HCT116 (cell line): ENCODE measurements around the gene ALDH8A1. TPM values are rescaled to one million over a fixed set of nuclear protein-coding genes. Genes with fewer than 3 reads are reported as not detected.

Source experiments
- ATAC-seq: fragments of 200-7000 bp; cut with Tn5 transposase; 2 replicates; pipeline ENCODE4 v1.9.1; 2020; ENCODE audit warnings: mild to moderate bottlenecking, moderate library complexity
- BruUV-seq: library from RNA; stranded (reverse); fragments of 400-500 nt; replicated peaks from 2 replicates; lab custom pipeline; 2021; lab: Mats Ljungman, UMichigan
- CTCF ChIA-PET: fragments of 300-600 bp; sonication (Branson Sonifier 250); formaldehyde crosslinking; loops from one replicate; lab custom pipeline; 2021; ENCODE audit warnings: antibody characterized with exemption; lab: Charles Lee
- POLR2A ChIA-PET: fragments of 300-600, 350-600 bp; sonication (Branson Sonifier 250); formaldehyde crosslinking; loops from one replicate; lab custom pipeline; 2021; ENCODE audit warnings: antibody characterized with exemption; lab: Charles Lee
- RAD21 ChIA-PET, 2 experiments: fragments of 300-600 bp; sonication (Branson Sonifier 250); formaldehyde crosslinking; loops; one replicate each; lab custom pipeline; 2023; ENCODE audit warnings: low total read pairs in 2 of 2; ENCODE audit not compliant: uncharacterized antibody in 2 of 2, unreplicated experiment in 2 of 2, low non-redundant PET in 1 of 2; lab: Charles Lee
- DNase-seq: peaks from one replicate; pipeline ENCODE4 v3.0.0-alpha.2; 2010; ENCODE audit warnings: low read depth, low spot score
- H2AFZ ChIP-seq: fragments of 200-600 bp; shearing (Covaris generic), sonication (generic); 2 replicates; pipeline ENCODE4 v1.6.1; 2017; ENCODE audit warnings: low read depth, mixed run types, mixed read lengths, antibody characterized with exemption, low read length; ENCODE audit not compliant: poor library complexity, severe bottlenecking
- H3K27ac ChIP-seq: 2 replicates; pipeline ENCODE4 v1.5.1; 2012; ENCODE audit warnings: low read depth, low read length
- H3K27me3 ChIP-seq: fragments of 200-600 bp; sonication (generic); 2 replicates; pipeline ENCODE4 v1.6.1; 2016; ENCODE audit warnings: mixed run types, low read length, mixed read lengths; ENCODE audit not compliant: insufficient read depth
- H3K36me3 ChIP-seq, 2 experiments: fragments of 200-500 bp in 1 of 2; fragments of 200-600 bp in 1 of 2; sonication (Bioruptor generic) in 1 of 2; sonication (generic) in 1 of 2; 2 replicates each; pipeline versions ENCODE4 v1.5.1 to v1.6.1; 2014 to 2016; ENCODE audit warnings: low read length in 2 of 2, inconsistent platforms in 1 of 2, mixed read lengths in 1 of 2, mixed run types in 1 of 2; ENCODE audit not compliant: insufficient read depth in 2 of 2, control insufficient read depth in 1 of 2
- H3K4me1 ChIP-seq, 2 experiments: fragments of 200-600 bp in 1 of 2; sonication (generic) in 1 of 2; 2 replicates each; pipeline versions ENCODE4 v1.5.1 to v1.6.1; 2012 to 2017; ENCODE audit warnings: low read length in 2 of 2, inconsistent platforms in 1 of 2, mild to moderate bottlenecking in 1 of 2, mixed read lengths in 1 of 2, mixed run types in 1 of 2, moderate library complexity in 1 of 2; ENCODE audit not compliant: insufficient read depth in 2 of 2, control insufficient read depth in 1 of 2
- H3K4me2 ChIP-seq: fragments of 200-600 bp; sonication (generic); 2 replicates; pipeline ENCODE4 v1.6.1; 2017; ENCODE audit warnings: mixed run types, low read length, mixed read lengths
- H3K4me3 ChIP-seq, 2 experiments: fragments of 200-600 bp in 1 of 2; sonication (generic) in 1 of 2; replicated peaks in 1 of 2; 2 replicates each; pipeline ENCODE4 v1.5.1; 2011 to 2016; ENCODE audit warnings: low read length in 2 of 2, control low read depth in 1 of 2, low read depth in 1 of 2, mild to moderate bottlenecking in 1 of 2, mixed read lengths in 1 of 2, mixed run types in 1 of 2
- H3K79me2 ChIP-seq: fragments of 200-600 bp; sonication (generic); 2 replicates; pipeline ENCODE4 v1.6.1; 2017; ENCODE audit warnings: mild to moderate bottlenecking, mixed run types, low read length, moderate library complexity, mixed read lengths; ENCODE audit not compliant: insufficient read depth
- H3K9ac ChIP-seq: fragments of 200-600 bp; sonication (generic); 2 replicates; pipeline ENCODE4 v1.6.1; 2016; ENCODE audit warnings: low read length, mixed read lengths
- H3K9me2 ChIP-seq: fragments of 200-600 bp; sonication (generic), shearing (Covaris generic); 2 replicates; pipeline ENCODE4 v1.6.1; 2017; ENCODE audit warnings: mixed run types, mild to moderate bottlenecking, moderate library complexity; ENCODE audit not compliant: insufficient read depth
- H3K9me3 ChIP-seq, 2 experiments: fragments of 200-500 bp in 1 of 2; fragments of 200-600 bp in 1 of 2; sonication (Bioruptor generic) in 1 of 2; sonication (generic) in 1 of 2; 2 replicates each; pipeline ENCODE4 v1.6.1; 2014 to 2017; ENCODE audit warnings: low read length in 2 of 2, mixed read lengths in 2 of 2, inconsistent platforms in 1 of 2, low read depth in 1 of 2, mild to moderate bottlenecking in 1 of 2, mixed run types in 1 of 2, moderate library complexity in 1 of 2; ENCODE audit not compliant: control insufficient read depth in 1 of 2, insufficient read depth in 1 of 2
- H4K20me1 ChIP-seq: fragments of 200-600 bp; sonication (generic), shearing (Covaris generic); 2 replicates; pipeline ENCODE4 v1.6.1; 2017; ENCODE audit warnings: mixed run types, mild to moderate bottlenecking, moderate library complexity; ENCODE audit not compliant: insufficient read depth
- CBX3 ChIP-seq: IDR thresholded peaks from 2 replicates; pipeline ENCODE4 v1.6.1; 2012; ENCODE audit warnings: low read depth
- CEBPB ChIP-seq: IDR thresholded peaks from 2 replicates; pipeline ENCODE4 v1.6.1; 2012; ENCODE audit warnings: low read depth
- EGR1 ChIP-seq: IDR thresholded peaks from 2 replicates; pipeline ENCODE4 v1.6.1; 2012; ENCODE audit warnings: low read depth
- EZH2phosphoT487 ChIP-seq: fragments of 200-600 bp; IDR thresholded peaks from 2 replicates; pipeline ENCODE4 v1.6.1; 2018; ENCODE audit warnings: antibody characterized with exemption, borderline replicate concordance
- JUND ChIP-seq: IDR thresholded peaks from 2 replicates; pipeline ENCODE4 v1.6.1; 2012
- POLR2A ChIP-seq: IDR thresholded peaks from 2 replicates; pipeline ENCODE4 v1.7.0; 2011; ENCODE audit warnings: borderline replicate concordance; ENCODE audit not compliant: insufficient read depth, insufficient read length; ENCODE audit errors: extremely low read depth
- RAD21 ChIP-seq: IDR thresholded peaks from 2 replicates; pipeline ENCODE4 v1.6.1; 2012; ENCODE audit warnings: low read depth, mild to moderate bottlenecking
- SIN3A ChIP-seq: IDR thresholded peaks from 2 replicates; pipeline ENCODE4 v1.6.1; 2012; ENCODE audit warnings: low read depth
- SP1 ChIP-seq: IDR thresholded peaks from 2 replicates; pipeline ENCODE4 v1.6.1; 2012; ENCODE audit warnings: low read depth
- TCF7L2 ChIP-seq: IDR thresholded peaks from 2 replicates; pipeline ENCODE4 v1.7.0; 2011; ENCODE audit warnings: borderline replicate concordance, inconsistent platforms; ENCODE audit not compliant: insufficient read depth, insufficient read length; ENCODE audit errors: extremely low read depth
- YY1 ChIP-seq: IDR thresholded peaks from 2 replicates; pipeline ENCODE4 v1.6.1; 2011; ENCODE audit warnings: low read length, low read depth, moderate library complexity, mild to moderate bottlenecking; ENCODE audit not compliant: insufficient replicate concordance; ENCODE audit errors: extremely low read depth
- ZFX ChIP-seq: fragments of 450-650 bp; IDR thresholded peaks from 2 replicates; pipeline ENCODE4 v1.6.1; 2017
- ZNF274 ChIP-seq: fragments of 200-500 bp; sonication (Bioruptor generic); IDR thresholded peaks from 2 replicates; pipeline ENCODE4 v1.6.1; 2014; ENCODE audit warnings: mild to moderate bottlenecking, low read depth, low read length, inconsistent platforms
- intact Hi-C: fragments of 100-400 bp; cut with micrococcal nuclease; formaldehyde crosslinking; loops from 2 replicates; pipeline ENCODE4 v1.10.0; 2022
- total RNA-seq: library from RNA; stranded (reverse); gene quantifications from one replicate; pipeline ENCODE4 v1.2.1, GENCODE V29; 2021; ENCODE audit not compliant: unreplicated experiment
- TF ChIP-seq, protein P1 (sequence below): IDR thresholded peaks from 2 replicates; pipeline ENCODE4 v1.6.1; 2012
- TF ChIP-seq, protein P2 (sequence below): IDR thresholded peaks from 2 replicates; pipeline ENCODE4 v1.6.1; 2011; ENCODE audit warnings: mild to moderate bottlenecking, low read length, moderate library complexity; ENCODE audit not compliant: insufficient replicate concordance; ENCODE audit errors: extremely low read depth
- TF ChIP-seq, protein P3 (sequence below): IDR thresholded peaks from 2 replicates; pipeline ENCODE4 v1.6.1; 2012; ENCODE audit warnings: low read depth

ALDH8A1 gene
- total RNA-seq, 1 experiment from 2014 or later, result 1.4 TPM

DNA sequence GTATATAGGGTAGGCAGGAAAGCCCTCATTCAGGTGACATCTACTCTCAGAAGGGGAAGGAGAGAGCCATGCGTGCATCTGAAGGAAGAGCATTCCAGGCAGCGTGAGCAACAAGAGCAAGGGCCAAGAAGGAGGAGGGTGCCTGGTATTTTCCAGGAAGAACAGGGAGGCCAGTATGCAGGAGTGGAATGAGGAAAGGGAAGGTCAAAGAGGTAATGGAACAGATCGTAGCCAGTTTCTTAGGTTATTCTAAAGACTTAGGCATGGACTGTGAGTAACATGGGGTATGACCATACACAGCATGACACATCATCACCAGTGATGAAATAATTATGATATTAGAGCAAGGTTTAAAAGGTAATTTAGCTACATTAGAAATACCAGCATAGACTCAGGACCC, 24.1 kb downstream of the ALDH8A1 start:
- Histone ChIP-seq H3K4me3 (no peak overlapping the region), H3K9me2 (no peaks in the 10 kb centered on the region), H3K4me2 (no peak overlapping the region), H4K20me1 (no peaks in the 10 kb centered on the region), H3K36me3 (no peaks in the 10 kb centered on the region), H3K27ac (no peak overlapping the region), H3K9me3 (no peaks in the 10 kb centered on the region), H2AFZ (no peak overlapping the region), H3K27me3 (no peaks in the 10 kb centered on the region), H3K4me1 (peaks cover 0 to 2% of the 10 kb centered on the region in 2 experiments; a peak in 2 of 4 replicates), H3K9ac (no peak overlapping the region), H3K79me2 (no peaks in the 10 kb centered on the region)
- POLR2A ChIA-PET, result no interaction called here
- no peak for DNase-seq
- intact Hi-C loops, result no loop called here
- TF ChIP-seq RAD21, result no peak
- no peak for TF ChIP-seq ZFX
- TF ChIP-seq EGR1, result no peak
- TF ChIP-seq POLR2A, result no peak
- TF ChIP-seq YY1, result no peak
- no peak for TF ChIP-seq EZH2phosphoT487
- no peak for TF ChIP-seq CBX3
- TF ChIP-seq CEBPB, result no peak
- TF ChIP-seq, protein P1, sequence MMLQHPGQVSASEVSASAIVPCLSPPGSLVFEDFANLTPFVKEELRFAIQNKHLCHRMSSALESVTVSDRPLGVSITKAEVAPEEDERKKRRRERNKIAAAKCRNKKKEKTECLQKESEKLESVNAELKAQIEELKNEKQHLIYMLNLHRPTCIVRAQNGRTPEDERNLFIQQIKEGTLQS, result no peak
- no peak for TF ChIP-seq ZNF274
- no peak for TF ChIP-seq SP1
- no peak for TF ChIP-seq TCF7L2
- TF ChIP-seq JUND, result no peak
- TF ChIP-seq, protein P2, sequence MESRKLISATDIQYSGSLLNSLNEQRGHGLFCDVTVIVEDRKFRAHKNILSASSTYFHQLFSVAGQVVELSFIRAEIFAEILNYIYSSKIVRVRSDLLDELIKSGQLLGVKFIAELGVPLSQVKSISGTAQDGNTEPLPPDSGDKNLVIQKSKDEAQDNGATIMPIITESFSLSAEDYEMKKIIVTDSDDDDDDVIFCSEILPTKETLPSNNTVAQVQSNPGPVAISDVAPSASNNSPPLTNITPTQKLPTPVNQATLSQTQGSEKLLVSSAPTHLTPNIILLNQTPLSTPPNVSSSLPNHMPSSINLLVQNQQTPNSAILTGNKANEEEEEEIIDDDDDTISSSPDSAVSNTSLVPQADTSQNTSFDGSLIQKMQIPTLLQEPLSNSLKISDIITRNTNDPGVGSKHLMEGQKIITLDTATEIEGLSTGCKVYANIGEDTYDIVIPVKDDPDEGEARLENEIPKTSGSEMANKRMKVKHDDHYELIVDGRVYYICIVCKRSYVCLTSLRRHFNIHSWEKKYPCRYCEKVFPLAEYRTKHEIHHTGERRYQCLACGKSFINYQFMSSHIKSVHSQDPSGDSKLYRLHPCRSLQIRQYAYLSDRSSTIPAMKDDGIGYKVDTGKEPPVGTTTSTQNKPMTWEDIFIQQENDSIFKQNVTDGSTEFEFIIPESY, result no peak
- TF ChIP-seq SIN3A, result no peak
- TF ChIP-seq, protein P3, sequence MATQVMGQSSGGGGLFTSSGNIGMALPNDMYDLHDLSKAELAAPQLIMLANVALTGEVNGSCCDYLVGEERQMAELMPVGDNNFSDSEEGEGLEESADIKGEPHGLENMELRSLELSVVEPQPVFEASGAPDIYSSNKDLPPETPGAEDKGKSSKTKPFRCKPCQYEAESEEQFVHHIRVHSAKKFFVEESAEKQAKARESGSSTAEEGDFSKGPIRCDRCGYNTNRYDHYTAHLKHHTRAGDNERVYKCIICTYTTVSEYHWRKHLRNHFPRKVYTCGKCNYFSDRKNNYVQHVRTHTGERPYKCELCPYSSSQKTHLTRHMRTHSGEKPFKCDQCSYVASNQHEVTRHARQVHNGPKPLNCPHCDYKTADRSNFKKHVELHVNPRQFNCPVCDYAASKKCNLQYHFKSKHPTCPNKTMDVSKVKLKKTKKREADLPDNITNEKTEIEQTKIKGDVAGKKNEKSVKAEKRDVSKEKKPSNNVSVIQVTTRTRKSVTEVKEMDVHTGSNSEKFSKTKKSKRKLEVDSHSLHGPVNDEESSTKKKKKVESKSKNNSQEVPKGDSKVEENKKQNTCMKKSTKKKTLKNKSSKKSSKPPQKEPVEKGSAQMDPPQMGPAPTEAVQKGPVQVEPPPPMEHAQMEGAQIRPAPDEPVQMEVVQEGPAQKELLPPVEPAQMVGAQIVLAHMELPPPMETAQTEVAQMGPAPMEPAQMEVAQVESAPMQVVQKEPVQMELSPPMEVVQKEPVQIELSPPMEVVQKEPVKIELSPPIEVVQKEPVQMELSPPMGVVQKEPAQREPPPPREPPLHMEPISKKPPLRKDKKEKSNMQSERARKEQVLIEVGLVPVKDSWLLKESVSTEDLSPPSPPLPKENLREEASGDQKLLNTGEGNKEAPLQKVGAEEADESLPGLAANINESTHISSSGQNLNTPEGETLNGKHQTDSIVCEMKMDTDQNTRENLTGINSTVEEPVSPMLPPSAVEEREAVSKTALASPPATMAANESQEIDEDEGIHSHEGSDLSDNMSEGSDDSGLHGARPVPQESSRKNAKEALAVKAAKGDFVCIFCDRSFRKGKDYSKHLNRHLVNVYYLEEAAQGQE, result no peak
- no TSS peak for BruUV-seq
- ATAC-seq, result no peak
- RAD21 ChIA-PET, result no interaction called here
- CTCF ChIA-PET, result interaction anchor here (1.1 kb wide), 1 partner anchor 15 kb away, joined by 4 read pairs; no protein-coding TSS in a partner anchor
